Loucy (cell line): ENCODE results near the gene MAP4K3.

ENCODE experiments used
- CTCF ChIP-seq: fragments of 200-600 bp; sonication (generic); conservative IDR thresholded peaks from 2 replicates; pipeline ENCODE4 v1.5.1; 2014; ENCODE audit warnings: mild to moderate bottlenecking, antibody characterized with exemption, low read length
- EZH2phosphoT487 ChIP-seq: fragments of 200-600 bp; IDR thresholded peaks from 2 replicates; pipeline ENCODE4 v1.6.1; 2018; ENCODE audit warnings: antibody characterized with exemption, mild to moderate bottlenecking, moderate library complexity, borderline replicate concordance

- TF ChIP-seq CTCF (no peak), EZH2phosphoT487 (no peak)
Measured at GRCh38 chr2:39311469-39311868, 125.6 kb downstream of the MAP4K3 start.
